ENCODE measurements around the gene TCF12. TPM values are rescaled to one million over a fixed set of nuclear protein-coding genes. Genes with fewer than 3 reads are reported as not detected.

TCF12 gene
- total and polyA plus RNA-seq, 2 donors (not counting 3 experiments of a cell fraction or from before 2014, with no cell fraction given) = 72.1 to 133 TPM

GRCh38 chr15:57146506-57147201 lies 228.2 kb downstream of the TCF12 start:
- no peak overlapping the region for H2AFZ ChIP-seq (ENCODE audit: low read depth, low read length)
- intact Hi-C loops (cut with micrococcal nuclease) (loop anchor here (1.0 to 5.0 kb wide), 5 partner anchors 67 to 396 kb away; no protein-coding TSS in a partner anchor), dilution Hi-C loops (cut with MboI; ENCODE audit: extremely low pct_ligation_motif_present, low sequenced_read_pairs) (no loop called here)
- DNase-seq (ENCODE audit: low read depth, low spot score) (peak; percentile 69), FAIRE-seq (peak; percentile 79)
- H3K4me2 ChIP-seq (ENCODE audit: insufficient read depth, low read length) = peak overlapping the region; percentile 67
- H3K9me3 ChIP-seq (replicated peaks; ENCODE audit: control insufficient read depth, insufficient read depth, low read length) = no peaks in the 10 kb centered on the region
- H4K20me1 ChIP-seq (replicated peaks; ENCODE audit: control insufficient read depth, extremely low read depth, insufficient read depth, low read length) = no peaks in the 10 kb centered on the region
- H3K9me1 ChIP-seq (replicated peaks; ENCODE audit: control insufficient read depth, extremely low read depth, insufficient read depth, low read length) = no peaks in the 10 kb centered on the region
- H3K27ac ChIP-seq (ENCODE audit: insufficient read depth, low read depth, low read length) = peak overlapping the region; percentile 63
- POLR2A ChIA-PET = interaction anchor here (1.0 to 1.2 kb wide), 3 partner anchors 11 to 228 kb away, joined by 3 to 4 read pairs (median 3); partner anchors contain the start of gene TCF12
- no peaks in the 10 kb centered on the region for H3K27me3 ChIP-seq (ENCODE audit: control insufficient read depth in 2 of 2, insufficient read depth in 2 of 2, low read length in 2 of 2)
- peaks cover 24% of the 10 kb centered on the region for H3K4me1 ChIP-seq (ENCODE audit: control insufficient read depth, extremely low read depth, insufficient read depth, low read length)
- no TSS peak for BruUV-seq (replicated peaks)
- TF ChIP-seq, protein P1, sequence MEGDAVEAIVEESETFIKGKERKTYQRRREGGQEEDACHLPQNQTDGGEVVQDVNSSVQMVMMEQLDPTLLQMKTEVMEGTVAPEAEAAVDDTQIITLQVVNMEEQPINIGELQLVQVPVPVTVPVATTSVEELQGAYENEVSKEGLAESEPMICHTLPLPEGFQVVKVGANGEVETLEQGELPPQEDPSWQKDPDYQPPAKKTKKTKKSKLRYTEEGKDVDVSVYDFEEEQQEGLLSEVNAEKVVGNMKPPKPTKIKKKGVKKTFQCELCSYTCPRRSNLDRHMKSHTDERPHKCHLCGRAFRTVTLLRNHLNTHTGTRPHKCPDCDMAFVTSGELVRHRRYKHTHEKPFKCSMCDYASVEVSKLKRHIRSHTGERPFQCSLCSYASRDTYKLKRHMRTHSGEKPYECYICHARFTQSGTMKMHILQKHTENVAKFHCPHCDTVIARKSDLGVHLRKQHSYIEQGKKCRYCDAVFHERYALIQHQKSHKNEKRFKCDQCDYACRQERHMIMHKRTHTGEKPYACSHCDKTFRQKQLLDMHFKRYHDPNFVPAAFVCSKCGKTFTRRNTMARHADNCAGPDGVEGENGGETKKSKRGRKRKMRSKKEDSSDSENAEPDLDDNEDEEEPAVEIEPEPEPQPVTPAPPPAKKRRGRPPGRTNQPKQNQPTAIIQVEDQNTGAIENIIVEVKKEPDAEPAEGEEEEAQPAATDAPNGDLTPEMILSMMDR (IDR thresholded peaks at IDR 0.05; ENCODE audit: extremely low read depth in 1 of 2, insufficient read depth in 1 of 2, low read depth in 1 of 2, low read length in 2 of 2) = peak; percentile 40 to 45
- TF ChIP-seq GATA2 (IDR thresholded peaks at IDR 0.05; ENCODE audit: insufficient read depth, insufficient read length, low read depth, low read length) = no peak
- TF ChIP-seq POLR2A (IDR thresholded peaks at IDR 0.05; ENCODE audit: low read depth, low read length) = no peak
- TF ChIP-seq JUN (IDR thresholded peaks at IDR 0.05; ENCODE audit: borderline replicate concordance, insufficient read depth, insufficient read length, low read depth) = no peak
- CTCF ChIA-PET = interaction anchor here (0.6 to 6.9 kb wide), 66 partner anchors 8 to 656 kb away, joined by 3 to 127 read pairs (median 5); partner anchors contain the start of gene TCF12
- no peak overlapping the region for H3K4me3 ChIP-seq (replicated peaks in 1 of 3; ENCODE audit: insufficient read depth in 1 of 3, low read depth in 1 of 3, low read length in 3 of 3)
- no peaks in the 10 kb centered on the region for H3K36me3 ChIP-seq (ENCODE audit: control insufficient read depth in 2 of 2, extremely low read depth in 1 of 2, insufficient read depth in 2 of 2, low read length in 2 of 2)
- peaks cover 8% of the 10 kb centered on the region for H3K79me2 ChIP-seq (ENCODE audit: control insufficient read depth, insufficient read depth, low read length)
- peak overlapping the region; percentile 56 for H3K9ac ChIP-seq (replicated peaks; ENCODE audit: extremely low read depth, insufficient read depth, low read length)
